ENCODE measurements around the gene UBE2G2. TPM values are rescaled to one million over a fixed set of nuclear protein-coding genes. Genes with fewer than 3 reads are reported as not detected.

UBE2G2 gene
- total and polyA plus RNA-seq, 2 donors (not counting 1 experiment from before 2014, with no cell fraction given), result 49.7 to 61.9 TPM

DNA sequence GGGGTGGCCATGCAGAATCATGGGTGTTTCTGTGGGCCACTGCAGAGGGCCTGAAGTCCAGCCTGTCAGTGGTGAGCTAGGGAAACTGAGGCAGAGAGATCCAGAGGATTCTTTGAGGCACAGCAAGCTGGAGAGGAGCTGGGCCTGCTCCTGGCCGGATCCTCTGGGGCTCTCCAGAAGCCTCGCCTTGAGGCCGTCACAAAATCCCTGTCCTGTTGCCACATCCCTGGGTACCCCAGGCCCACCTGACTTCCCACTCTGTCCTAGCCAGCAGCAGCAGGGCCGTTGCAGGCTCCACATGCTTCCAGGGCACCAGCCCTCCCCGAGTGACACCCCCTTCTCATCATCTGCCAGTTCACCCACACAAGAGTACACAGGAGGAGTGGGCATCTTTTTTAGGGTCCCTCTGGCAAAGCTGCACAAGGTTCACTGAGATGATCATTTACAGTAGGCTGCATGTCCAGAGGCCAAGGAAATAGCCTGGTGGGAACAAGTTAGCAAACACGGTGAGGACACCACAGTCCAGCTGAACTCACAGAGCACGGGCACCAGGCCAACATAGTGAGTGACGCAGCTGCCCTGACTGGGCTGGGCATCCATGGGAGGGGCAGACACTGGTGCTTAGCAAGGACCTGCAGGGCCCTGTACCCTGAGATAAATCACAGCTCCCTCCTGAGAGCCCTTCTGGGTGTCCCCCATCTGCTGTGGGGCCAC lies 65.2 kb downstream of the UBE2G2 start:
- Histone ChIP-seq H3K4me2 (ENCODE audit: extremely low read depth, insufficient read depth, low read length) (no peak overlapping the region), H3K4me1 (ENCODE audit: control insufficient read depth, extremely low read depth, insufficient read depth, low read length) (no peaks in the 10 kb centered on the region), H3K79me2 (ENCODE audit: control insufficient read depth, insufficient read depth, low read length) (no peaks in the 10 kb centered on the region), H3K36me3 (ENCODE audit: control insufficient read depth, insufficient read depth, low read length) (no peaks in the 10 kb centered on the region), H3K27me3 (ENCODE audit: control insufficient read depth, insufficient read depth, low read length) (no peaks in the 10 kb centered on the region), H3K4me3 (replicated peaks in 1 of 4; ENCODE audit: control extremely low read depth in 1 of 4, insufficient read depth in 1 of 4, low read depth in 3 of 4, low read length in 4 of 4) (no peak overlapping the region), H2AFZ (ENCODE audit: low read length) (no peak overlapping the region), H4K20me1 (ENCODE audit: control insufficient read depth, extremely low read depth, insufficient read depth, low read length) (no peaks in the 10 kb centered on the region), H3K9me3 (ENCODE audit: control insufficient read depth, insufficient read depth, low read depth, low read length) (no peaks in the 10 kb centered on the region), H3K9ac (ENCODE audit: insufficient read depth, low read length) (no peak overlapping the region), H3K27ac (ENCODE audit: insufficient read depth, low read length) (no peak overlapping the region)
- TF ChIP-seq, protein P1, sequence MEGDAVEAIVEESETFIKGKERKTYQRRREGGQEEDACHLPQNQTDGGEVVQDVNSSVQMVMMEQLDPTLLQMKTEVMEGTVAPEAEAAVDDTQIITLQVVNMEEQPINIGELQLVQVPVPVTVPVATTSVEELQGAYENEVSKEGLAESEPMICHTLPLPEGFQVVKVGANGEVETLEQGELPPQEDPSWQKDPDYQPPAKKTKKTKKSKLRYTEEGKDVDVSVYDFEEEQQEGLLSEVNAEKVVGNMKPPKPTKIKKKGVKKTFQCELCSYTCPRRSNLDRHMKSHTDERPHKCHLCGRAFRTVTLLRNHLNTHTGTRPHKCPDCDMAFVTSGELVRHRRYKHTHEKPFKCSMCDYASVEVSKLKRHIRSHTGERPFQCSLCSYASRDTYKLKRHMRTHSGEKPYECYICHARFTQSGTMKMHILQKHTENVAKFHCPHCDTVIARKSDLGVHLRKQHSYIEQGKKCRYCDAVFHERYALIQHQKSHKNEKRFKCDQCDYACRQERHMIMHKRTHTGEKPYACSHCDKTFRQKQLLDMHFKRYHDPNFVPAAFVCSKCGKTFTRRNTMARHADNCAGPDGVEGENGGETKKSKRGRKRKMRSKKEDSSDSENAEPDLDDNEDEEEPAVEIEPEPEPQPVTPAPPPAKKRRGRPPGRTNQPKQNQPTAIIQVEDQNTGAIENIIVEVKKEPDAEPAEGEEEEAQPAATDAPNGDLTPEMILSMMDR (conservative IDR thresholded peaks at IDR 0.05 in 1 of 2, IDR thresholded peaks at IDR 0.05 in 1 of 2; ENCODE audit: low read depth in 1 of 2, low read length in 2 of 2), result no peak
- no peak for TF ChIP-seq EZH2 (IDR thresholded peaks at IDR 0.05; ENCODE audit: low read length, missing control alignments)
- no peak for DNase-seq (ENCODE audit: low read depth in 2 of 2)

GRCh38 chr21:44735821-44736220 lies 65.8 kb downstream of the UBE2G2 start:
- Histone ChIP-seq H3K27ac (ENCODE audit: insufficient read depth, low read length) (no peak overlapping the region), H3K9me3 (ENCODE audit: control insufficient read depth, insufficient read depth, low read depth, low read length) (no peaks in the 10 kb centered on the region)
- TF ChIP-seq EZH2 (IDR thresholded peaks at IDR 0.05; ENCODE audit: low read length, missing control alignments), result no peak
- TF ChIP-seq, protein P1 (conservative IDR thresholded peaks at IDR 0.05 in 1 of 2, IDR thresholded peaks at IDR 0.05 in 1 of 2; ENCODE audit: low read depth in 1 of 2, low read length in 2 of 2), result no peak

DNA sequence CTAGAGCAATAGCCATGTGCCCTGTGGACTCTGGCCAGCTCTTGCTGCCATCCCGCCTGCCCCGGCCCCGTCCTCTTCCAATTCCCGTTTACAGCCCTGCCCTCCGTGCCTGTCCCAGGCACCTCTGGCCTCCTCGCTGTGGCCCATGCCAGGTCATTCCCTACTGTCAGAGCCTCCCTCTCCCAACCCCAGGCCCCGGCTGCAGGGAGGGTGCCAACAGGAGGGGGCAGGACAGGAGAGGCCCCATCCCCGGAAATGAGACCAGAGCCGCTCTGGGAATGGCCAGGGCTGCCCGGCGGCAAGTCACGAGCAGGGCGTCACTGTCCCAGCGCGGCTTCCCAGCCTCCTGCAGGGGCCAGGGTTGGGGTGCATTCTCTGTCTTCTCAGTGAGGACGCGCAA lies 66.8 kb downstream of the UBE2G2 start:
- Histone ChIP-seq H3K4me3 (replicated peaks in 1 of 4; ENCODE audit: control extremely low read depth in 1 of 4, insufficient read depth in 1 of 4, low read depth in 3 of 4, low read length in 4 of 4) (no peak overlapping the region), H3K36me3 (ENCODE audit: control insufficient read depth, insufficient read depth, low read length) (no peaks in the 10 kb centered on the region), H4K20me1 (ENCODE audit: control insufficient read depth, extremely low read depth, insufficient read depth, low read length) (no peaks in the 10 kb centered on the region), H3K9ac (ENCODE audit: insufficient read depth, low read length) (no peak overlapping the region), H3K4me1 (ENCODE audit: control insufficient read depth, extremely low read depth, insufficient read depth, low read length) (no peaks in the 10 kb centered on the region), H3K9me3 (ENCODE audit: control insufficient read depth, insufficient read depth, low read depth, low read length) (no peaks in the 10 kb centered on the region), H3K27ac (ENCODE audit: insufficient read depth, low read length) (no peak overlapping the region), H3K4me2 (ENCODE audit: extremely low read depth, insufficient read depth, low read length) (no peak overlapping the region), H2AFZ (ENCODE audit: low read length) (no peak overlapping the region), H3K27me3 (ENCODE audit: control insufficient read depth, insufficient read depth, low read length) (no peaks in the 10 kb centered on the region), H3K79me2 (ENCODE audit: control insufficient read depth, insufficient read depth, low read length) (no peaks in the 10 kb centered on the region)
- TF ChIP-seq, protein P1 (conservative IDR thresholded peaks at IDR 0.05 in 1 of 2, IDR thresholded peaks at IDR 0.05 in 1 of 2; ENCODE audit: low read depth in 1 of 2, low read length in 2 of 2), result no peak
- no peak for TF ChIP-seq EZH2 (IDR thresholded peaks at IDR 0.05; ENCODE audit: low read length, missing control alignments)
- DNase-seq (ENCODE audit: low read depth in 2 of 2), result no peak

More at GRCh38 chr21:44735821-44736220, 65.8 kb downstream of the UBE2G2 start:
- Histone ChIP-seq H3K27me3 (ENCODE audit: control insufficient read depth, insufficient read depth, low read length) (no peaks in the 10 kb centered on the region), H3K79me2 (ENCODE audit: control insufficient read depth, insufficient read depth, low read length) (no peaks in the 10 kb centered on the region), H3K4me1 (ENCODE audit: control insufficient read depth, extremely low read depth, insufficient read depth, low read length) (no peaks in the 10 kb centered on the region), H3K9ac (ENCODE audit: insufficient read depth, low read length) (no peak overlapping the region), H2AFZ (ENCODE audit: low read length) (no peak overlapping the region), H4K20me1 (ENCODE audit: control insufficient read depth, extremely low read depth, insufficient read depth, low read length) (no peaks in the 10 kb centered on the region), H3K4me3 (replicated peaks in 1 of 4; ENCODE audit: control extremely low read depth in 1 of 4, insufficient read depth in 1 of 4, low read depth in 3 of 4, low read length in 4 of 4) (no peak overlapping the region), H3K4me2 (ENCODE audit: extremely low read depth, insufficient read depth, low read length) (no peak overlapping the region), H3K36me3 (ENCODE audit: control insufficient read depth, insufficient read depth, low read length) (no peaks in the 10 kb centered on the region)
- no peak for DNase-seq (ENCODE audit: low read depth in 2 of 2)

Data from fibroblast of lung (primary cell).